ENCODE data around the gene LONP1.

Gene LONP1

DNA sequence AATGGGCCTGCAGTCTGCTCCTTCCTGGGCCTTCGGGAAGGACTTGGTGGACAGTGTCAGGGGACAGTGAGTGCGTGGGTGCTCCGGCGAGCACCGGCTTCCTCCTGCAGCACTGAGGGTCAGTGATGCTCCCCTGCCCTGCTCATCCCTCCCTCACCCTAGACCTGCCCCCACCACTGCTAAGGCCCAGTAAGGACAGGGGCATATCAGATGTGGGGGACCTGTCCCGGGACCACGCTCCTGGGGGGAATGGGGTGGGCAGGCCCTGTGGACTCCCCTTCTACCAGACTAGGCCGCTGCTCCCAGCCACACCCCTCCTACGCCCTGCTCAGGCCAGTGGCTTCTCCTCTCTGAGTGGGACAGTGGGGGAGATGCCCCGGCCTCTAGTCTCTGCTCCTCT, 42.8 kb downstream of the LONP1 start:
- no peak for DNase-seq

DNA sequence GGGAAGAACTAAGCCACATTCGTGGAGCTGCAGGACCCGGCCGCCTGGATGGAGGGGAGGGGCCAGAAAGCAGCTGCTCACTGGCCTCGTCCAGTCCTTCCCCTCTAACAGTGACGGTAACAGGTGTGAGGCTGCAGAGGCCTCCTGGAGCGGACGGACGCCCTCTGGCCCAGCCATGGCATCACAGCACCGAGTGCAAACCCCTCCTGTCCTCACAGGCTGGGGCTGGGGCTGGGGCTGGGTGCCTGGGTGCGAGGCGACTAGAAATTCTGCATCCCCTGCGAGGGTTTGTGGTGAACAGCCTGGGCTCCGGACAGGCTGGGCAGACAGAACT, 43.2 kb downstream of the LONP1 start:
- DNase-seq, result no peak

DNA sequence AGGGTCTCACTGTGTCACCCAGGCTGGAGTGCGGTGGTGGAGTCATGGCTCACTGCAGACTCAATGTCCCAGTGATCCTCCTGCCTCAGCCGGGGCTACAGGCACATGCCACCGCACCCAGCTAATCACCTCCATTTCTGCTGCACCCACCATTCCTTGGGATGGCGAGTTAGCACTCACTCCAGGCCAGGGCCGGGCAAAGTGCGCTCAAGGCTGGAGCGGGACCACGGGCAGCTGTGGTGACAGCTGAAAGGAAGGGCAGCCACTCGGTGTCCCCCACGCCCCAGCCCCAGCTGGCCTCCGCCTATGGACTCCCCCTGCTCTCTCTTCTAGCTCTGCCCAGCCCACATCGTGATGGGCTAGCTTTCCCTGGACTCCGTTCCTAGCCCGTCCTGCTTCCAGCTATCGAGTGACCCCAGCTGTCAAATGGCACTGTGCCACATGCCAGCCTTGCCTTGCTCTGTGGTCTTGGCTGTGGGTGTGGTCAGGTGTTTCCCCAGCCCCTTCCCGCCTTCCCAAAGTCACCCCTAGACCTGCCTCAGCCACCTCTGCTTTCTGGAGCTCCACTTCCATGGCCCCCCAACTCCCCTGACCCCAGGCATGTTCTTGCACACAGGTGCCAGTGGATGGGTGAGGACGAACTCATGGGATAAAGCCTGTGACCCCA, 43.7 kb downstream of the LONP1 start:
- DNase-seq, result no peak

DNA sequence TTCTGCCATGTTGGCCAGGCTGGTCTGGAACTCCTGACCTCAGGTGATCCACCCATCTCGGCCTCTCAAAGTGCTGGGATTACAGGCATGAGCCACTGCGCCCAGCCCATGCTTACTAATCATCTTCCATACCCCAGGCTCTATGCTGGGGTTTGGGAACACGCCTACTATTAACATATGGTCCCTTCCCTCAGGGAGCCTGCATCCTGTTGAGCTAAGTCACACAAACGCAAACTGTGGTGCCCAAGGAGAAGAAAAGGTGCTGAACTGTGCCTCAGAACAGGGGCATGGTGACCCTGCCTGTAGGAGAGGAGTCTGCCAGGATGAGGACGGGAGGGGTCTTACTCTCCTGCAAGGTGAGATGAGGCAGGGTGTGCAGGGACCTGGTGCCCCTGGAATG, 45.2 kb downstream of the LONP1 start:
- DNase-seq, result no peak

DNA sequence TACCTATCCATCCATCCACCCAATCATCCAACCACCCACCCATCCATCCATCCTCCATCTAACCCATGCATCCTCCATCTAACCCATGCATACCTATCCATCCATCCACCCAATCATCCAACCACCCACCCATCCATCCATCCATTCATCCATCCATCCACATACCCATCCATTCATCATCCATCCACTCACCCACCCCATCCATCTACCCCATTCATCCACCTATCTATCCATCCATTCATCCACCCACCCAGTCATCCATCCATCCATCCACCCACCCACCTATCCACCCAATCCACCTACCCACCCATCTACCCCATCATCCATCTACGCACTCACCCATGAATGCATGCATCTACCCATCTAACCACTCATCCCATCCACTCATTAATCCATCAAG, 46.2 kb downstream of the LONP1 start:
- no peak for DNase-seq

DNA sequence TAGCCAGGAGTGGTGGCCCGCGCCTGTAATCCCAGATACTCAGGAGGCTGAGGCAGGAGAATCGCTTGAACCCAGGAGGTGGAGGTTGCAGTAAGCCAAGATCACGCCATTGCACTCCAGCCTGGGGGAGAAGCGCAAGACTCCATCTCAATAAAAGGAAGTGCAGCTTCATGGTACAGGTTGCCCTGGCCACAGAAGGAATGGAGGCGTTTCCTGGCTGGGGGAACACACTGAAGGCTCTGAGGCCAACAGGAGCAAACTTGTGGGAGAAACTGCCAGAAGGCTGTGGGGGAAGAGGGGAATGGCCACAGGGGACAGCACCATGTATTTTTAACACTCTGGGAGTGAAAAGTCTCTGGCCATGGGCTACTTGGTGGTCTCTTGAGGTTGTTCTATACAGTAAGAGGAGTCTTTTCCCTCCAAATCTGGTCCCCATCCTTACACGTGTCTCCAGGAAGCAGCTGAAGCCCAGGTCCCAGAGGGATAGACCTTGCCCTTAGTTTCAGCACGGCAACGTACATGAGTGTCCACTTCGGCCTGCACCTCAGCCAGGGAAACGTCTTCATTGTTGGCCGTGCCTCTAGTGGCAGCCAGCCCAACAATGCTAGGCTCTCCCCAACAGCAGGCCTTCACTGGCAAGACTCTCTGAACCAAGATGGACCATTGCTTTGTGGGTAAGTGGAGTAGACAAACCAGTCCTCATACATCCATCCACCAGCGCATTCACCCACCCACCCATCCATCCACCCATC, 47.1 kb downstream of the LONP1 start:
- DNase-seq, result no peak

DNA sequence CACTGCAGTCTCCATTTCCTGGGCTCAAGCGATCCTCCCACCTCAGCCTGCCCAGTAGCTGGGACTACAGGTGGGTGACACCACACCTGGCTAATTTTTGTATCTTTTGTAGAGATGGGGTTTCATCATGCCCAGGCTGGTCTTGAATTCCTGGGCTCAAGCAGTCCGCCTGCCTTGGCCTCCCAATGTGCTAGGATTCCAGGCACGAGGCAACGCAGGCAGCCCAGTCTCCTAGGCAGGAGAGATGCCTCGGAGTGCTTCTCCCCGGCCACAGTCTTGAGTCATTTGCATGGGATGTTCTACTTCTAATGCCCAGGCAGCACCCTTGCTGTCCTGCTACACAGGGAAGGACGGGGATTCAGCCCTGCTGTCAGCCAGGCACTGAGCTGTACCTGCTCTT, 48.3 kb downstream of the LONP1 start:
- no peak for DNase-seq

DNA sequence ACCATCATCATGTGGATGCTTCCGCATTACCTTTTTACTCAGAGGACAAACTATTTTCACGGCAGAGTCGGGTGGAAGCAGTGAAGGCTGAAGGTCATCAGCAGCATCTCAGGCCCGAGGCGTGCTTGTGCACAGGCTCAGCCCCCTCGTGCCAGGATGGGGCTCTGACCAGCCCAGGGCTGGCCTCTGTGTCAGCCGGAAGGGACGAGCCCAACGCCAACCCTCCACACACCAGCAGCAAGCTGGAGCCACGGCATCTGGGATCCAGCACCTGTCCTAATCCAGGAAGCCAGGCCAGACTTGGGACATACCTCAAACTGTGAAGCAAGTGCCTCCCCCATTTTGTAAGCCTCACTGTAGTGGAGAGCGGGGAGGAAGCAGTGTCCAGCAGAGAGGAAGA, 50.7 kb downstream of the LONP1 start:
- no peak for DNase-seq

DNA sequence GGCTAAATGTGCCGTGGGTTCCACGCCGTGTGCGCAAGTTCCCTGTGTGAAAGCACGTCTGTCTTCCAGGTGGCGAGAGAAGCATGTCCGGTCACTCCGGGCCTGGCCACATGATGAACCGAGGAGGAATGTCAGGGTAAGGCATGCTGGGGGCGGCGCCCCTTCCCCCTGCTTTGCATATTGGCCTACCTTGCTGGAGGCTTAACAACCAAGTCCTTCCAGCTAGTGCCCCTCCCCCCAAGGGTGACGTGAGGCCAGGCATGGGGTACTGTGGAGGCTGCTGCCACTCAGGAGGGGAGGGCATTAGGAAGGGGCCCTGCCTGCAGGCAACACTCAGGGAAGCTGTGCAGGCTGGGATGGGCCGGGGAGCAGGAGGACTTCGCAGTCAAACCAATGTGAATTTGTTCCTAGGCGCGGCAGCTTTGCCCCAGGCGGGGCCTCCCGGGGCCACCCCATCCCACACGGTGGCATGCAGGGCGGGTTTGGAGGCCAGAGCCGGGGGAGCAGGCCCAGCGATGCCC, 52.1 kb downstream of the LONP1 start:
- no peak for DNase-seq

DNA sequence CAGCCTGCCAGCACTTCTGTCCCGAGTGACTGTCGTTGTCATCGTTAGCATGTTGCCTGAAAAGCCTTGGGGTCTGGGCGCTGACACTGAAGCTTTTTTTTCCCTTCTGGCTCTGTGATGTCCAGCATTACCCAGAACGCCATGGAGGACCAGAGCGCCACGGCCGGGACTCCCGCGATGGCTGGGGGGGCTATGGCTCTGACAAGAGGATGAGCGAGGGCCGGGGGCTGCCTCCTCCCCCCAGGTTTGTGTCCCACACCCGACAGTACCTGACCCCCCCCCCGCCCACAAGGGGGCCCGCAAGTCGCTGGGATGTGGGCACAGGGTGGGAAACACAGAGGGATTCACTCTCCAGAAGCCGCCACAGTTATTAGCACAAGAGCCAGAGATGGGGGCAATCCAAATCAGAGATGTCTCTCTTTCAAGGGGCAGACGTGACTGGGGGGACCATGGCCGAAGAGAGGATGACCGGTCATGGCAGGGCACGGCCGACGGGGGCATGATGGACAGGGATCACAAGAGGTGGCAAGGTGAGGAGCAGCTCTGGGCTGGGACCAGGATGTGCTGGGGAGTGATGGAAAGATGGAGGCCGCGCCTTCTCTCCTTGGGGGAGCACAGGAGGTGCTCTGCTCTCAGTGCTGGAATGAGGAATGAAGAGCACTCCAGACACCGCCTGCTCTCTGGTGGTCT, 52.9 kb downstream of the LONP1 start:
- no peak for DNase-seq

DNA sequence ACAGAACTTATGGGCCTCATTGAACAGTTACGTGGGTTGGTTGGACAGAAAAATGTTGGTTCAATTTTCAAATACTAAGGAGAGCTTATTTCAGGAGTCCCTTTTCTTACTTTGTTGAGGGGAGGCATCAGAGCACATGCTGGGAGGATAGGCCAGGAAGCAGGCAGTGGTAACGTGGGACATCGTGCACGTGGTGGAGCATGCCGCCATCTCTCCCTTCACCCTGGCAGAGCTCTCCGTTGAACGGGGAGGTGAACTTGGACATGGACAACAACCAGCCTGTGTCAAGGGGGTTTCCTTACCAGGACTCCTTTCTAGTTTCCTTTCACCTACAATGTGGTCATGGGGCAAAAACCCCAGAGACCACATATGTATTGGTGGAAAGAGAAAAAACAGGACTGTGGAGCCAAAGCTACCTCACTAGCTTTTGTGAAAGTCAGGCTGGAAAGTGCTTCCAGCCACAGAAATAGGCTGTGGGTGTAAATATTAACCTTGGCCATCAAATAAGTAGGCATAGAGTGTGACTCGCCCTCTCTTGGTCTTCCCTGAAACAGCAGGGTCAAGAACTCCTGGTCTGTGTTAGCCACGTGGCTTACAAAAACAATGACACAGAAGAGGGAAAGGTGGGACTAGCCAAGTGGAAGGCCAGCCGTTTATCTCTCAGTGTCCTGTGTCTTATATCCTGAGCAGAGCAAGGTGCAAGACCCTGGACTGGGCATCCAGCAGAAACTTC, 54.0 kb downstream of the LONP1 start:
- no peak for DNase-seq

DNA sequence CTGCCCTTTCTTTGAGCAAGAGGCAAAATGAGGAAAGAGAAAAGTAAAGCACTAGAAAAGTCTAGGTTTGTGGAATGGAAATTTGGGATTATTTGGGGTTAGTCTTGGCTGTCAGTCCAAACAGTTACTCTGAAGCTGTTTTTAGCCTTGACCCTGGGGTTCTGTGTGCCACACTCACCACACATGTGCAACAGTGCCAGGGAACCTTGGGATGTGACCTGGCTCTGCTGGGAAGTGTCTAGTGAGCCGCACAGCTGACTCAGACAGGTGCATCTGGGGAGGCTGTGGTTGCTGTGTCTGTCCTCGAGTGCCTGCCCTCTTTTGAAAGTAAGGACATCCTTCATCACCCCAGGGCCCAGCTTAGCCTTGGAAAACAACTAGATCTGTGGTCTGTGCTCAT, 55.4 kb downstream of the LONP1 start:
- no peak for DNase-seq

DNA sequence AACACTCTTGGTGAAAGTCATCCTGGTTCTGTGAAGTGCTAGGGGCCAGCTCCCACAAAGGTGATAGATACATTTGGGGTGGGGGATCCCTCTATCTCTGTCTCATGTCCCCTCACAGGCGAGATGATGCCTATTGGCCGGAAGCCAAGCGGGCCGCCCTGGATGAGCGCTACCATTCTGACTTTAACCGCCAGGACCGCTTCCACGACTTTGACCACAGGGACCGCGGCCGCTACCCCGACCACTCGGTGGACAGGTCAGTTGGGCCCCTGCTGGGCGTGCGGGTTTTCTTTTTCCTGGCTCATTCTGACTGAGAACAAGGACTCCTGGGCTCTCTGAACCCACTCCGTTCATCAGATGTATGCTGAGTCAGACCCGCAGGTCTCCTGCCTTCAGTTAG, 56.0 kb downstream of the LONP1 start:
- no peak for DNase-seq

DNA sequence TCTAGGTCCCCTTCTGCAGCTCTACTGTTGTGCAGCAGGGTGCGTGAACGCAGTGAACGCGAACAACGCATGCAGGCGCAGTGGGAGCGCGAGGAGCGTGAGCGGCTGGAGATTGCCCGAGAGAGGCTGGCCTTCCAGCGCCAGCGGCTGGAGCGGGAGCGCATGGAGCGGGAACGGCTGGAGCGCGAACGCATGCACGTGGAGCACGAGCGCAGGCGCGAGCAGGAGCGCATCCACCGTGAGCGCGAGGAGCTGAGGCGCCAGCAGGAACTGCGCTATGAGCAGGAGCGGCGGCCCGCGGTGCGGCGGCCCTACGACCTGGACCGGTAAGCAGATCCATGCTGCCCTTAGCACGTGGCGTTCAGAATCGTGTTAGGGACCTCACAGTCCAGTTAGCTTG, 58.5 kb downstream of the LONP1 start:
- DNase-seq, result no peak

DNA sequence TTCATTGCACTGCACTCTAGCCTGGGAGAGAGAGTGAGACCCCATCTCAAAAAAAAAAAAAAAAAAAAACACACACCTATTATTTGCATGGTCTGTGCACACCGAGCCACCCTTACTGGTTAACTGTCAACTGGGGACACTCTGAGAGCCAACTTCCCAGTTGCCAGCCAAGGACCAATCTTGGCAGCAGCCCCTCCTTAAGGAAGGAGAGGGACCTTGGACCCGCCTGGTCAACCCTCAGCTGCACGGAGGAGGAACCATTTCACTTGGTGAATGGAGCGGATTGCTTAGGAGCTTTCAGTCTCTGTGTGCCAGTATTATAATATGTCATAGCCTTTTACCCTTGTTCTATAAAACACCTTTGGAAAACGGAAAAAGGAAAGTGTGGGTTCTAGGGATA, 64.5 kb downstream of the LONP1 start:
- no peak for DNase-seq

DNA sequence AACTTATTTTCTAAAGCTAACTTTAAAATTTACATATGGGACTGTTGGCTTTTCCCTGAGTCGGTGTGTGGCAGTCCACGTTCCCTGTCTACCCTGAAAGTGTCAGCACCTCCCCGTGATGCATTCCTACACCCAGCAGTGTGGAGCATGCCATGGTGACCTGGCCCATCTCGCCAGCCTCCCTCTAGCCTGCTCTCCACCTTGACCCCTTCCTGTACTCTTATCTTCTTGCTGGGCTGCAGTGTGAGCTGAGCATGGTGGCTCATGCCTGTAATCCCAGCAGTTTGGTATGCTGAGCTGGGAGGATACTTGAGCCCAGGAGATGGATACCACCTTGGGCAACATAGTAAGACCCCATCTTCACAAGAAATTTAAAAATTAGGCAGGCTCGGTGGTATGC, 65.0 kb downstream of the LONP1 start:
- DNase-seq, result no peak

DNA sequence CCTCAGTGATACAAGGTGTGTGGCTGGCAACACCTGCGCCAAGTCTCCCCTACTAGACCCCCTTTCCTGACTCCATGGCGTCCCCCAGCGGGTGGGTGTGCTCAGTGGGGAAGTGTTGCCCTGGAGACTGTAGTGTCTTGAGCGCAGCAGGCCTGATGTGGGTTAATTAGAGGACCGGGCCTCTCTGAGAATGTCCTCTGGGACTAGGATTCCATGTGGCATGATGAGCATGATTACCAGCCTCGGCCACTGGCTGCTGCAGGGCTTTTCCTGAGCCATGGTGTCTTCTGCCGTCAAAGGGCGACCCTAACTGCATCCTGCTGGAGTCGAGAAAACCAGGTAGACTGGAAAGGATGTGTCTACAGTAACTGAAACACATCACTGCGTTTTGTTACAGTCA, 67.7 kb downstream of the LONP1 start:
- no peak for DNase-seq

DNA sequence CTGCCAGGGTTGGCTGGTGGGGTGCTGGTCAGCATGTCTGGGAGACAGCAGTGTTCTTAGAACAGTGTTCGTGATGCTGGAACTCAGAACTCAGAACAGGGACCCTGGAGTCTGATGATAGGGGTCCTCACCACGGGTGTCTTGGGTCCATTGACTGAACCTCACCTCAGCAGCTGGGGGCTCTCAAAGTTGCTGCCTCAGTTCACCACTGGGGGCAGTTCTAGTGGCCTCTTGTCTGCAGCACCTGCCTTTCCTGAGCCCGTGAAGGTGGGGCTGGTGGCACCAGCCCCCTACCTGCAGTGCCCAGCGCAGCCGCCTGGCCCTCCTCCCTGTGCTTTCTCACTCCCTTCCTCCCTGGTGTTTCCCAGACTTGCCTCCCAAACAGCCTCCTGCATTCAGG, 68.6 kb downstream of the LONP1 start:
- DNase-seq, result no peak

DNA sequence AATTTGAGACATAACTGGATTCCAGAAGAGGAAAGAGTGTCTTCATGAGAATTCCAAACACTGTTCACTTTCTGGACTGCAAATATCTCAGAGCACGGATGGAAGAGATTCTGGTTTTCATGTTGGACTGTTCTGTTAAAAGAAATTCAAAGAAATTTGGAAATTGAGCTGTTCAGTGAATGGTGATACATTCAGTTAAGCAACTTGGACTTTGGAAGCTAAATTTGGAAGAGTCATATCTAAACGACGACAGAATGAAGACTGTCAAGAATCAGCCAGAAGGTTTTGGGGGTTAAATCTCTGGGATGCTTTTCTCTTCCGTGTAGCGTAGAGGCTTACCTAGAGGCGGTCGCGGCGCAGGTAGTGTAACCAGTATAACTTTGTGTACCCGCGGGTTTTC, 71.5 kb downstream of the LONP1 start:
- DNase-seq, result no peak

DNA sequence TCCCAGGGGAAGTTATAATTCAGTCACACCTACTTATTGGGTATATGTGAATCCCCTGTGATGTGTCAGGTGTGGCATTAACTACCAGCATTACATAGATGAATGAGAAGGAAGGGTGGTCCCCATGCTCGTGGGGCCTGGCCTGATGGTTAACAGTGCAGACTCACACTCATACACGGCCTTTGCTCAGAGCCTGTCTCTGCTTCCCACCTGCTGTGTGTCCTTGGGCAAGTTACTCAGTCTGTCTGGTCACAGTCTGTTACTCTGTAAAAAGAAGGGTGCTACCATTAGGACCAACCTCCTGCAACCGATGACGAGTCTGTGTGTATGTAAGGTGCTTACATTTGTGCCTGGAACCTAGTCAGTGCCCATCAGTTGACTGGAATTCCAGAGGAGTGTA, 73.2 kb downstream of the LONP1 start:
- DNase-seq, result no peak

DNA sequence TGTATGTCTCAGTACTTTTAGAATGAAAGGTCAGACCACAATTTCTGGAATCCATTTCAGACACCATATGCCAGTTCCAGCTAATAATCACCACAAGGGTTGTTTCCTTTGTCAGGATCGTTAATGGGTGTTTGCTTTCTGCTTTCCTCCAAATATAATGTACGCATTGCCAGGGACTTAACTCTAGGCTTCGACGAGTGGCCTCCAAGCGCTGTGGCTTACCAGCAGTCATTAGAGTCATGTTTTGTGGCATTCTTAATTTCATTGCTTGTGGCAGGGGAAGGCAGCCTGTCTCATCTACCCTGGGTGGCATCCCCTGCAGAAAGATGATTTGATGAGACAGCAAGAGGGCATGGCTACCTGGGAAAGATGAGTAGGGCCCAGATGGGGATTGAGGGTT, 74.5 kb downstream of the LONP1 start:
- DNase-seq, result no peak

DNA sequence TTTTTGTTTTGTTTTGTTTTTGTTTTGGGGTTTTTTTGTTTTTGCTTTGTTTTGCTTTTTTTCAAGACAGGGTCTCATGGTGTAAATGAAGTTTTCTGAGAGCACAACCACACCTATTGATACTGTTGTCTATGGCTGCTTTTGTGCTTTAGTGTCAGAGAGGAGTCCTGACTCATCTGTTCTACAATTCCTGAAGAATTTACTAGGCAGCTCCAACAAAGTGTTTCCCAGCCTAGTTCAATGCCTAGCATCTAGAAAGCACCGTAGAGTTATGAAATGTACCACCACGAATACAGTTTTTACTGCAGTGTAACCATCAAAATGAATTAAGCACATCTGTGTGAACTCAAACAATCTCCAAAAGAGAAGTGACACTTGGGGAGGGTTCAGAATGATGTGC, 75.9 kb downstream of the LONP1 start:
- no peak for DNase-seq

DNA sequence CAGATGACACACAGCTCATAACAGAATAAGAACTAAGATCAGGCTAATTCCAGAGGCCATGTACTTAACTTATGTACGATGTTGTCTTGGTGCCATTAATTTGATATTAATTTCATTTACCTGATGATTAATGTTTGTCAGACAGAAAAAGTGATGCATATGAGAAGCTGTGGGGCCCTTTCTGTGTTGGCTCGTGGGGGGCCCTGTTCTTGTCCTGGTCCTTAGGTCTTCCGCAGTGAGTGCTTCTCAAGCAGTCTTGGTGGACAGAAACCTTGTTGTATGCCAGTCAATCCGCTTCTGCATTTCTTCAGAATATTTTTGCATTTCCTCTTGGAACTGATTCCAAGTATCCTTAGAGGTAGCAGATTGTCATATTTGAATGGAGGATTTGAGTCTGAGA, 76.9 kb downstream of the LONP1 start:
- DNase-seq, result no peak

DNA sequence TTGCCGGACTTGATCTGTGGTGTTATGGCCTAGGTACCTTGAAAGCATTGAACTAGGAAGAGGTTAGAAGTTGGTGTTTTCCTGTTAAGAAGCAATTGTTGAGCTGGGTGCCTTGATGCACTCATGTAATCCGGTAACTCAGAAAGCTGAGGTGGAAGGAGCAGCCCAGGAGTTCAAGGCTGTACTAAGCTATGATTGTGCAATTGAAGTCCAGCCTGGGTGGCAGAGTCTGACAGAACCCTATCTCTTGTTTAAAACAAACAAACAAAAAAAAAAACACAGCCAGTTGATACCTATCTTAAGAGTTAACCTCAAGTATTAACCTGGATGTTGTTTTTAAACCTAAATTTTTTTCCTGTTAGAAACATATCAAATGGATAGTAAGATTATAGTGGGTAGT, 77.7 kb downstream of the LONP1 start:
- DNase-seq, result no peak

All from NCI-H345 (cell line).